Measurements from ENCODE around the gene STRN3.

- TF ChIP-seq POLR2A (IDR thresholded peaks at IDR 0.05; ENCODE audit: extremely low read depth, insufficient read length) (no peak), CTCF (IDR thresholded peaks at IDR 0.05; ENCODE audit: low read depth, low read length) (no peak)
Measured at GRCh38 chr14:31036552-31036951, 10.4 kb upstream of the STRN3 start.
